HFF-Myc (cell line): Measurements from ENCODE around the gene PDE4D.

Experiments used
- DNase-seq: peaks from one replicate; pipeline ENCODE4 v3.0.0-alpha.2; 2011; ENCODE audit warnings: low read depth; ENCODE audit errors: extremely low read depth
- H3K4me3 ChIP-seq: replicated peaks from 2 replicates; pipeline ENCODE4 v1.5.1; 2011; ENCODE audit warnings: low read depth, mild to moderate bottlenecking, control low read depth, low read length
- CTCF ChIP-seq: IDR thresholded peaks from 2 replicates; pipeline ENCODE4 v1.5.1; 2012; ENCODE audit warnings: mild to moderate bottlenecking, low read depth, low read length, control low read depth; ENCODE audit errors: missing control alignments

Gene PDE4D

GRCh38 chr5:59460368-59461153, 433.0 kb downstream of the PDE4D start:
- H3K4me3 ChIP-seq, result no peak overlapping the region
- TF ChIP-seq CTCF, result no peak
- no peak for DNase-seq

GRCh38 chr5:59458966-59459729, 434.4 kb downstream of the PDE4D start:
- DNase-seq, result no peak
- H3K4me3 ChIP-seq, result no peak overlapping the region
- no peak for TF ChIP-seq CTCF

GRCh38 chr5:59458321-59458720, 435.2 kb downstream of the PDE4D start:
- no peak overlapping the region for H3K4me3 ChIP-seq
- no peak for DNase-seq
- no peak for TF ChIP-seq CTCF

- TF ChIP-seq CTCF, result peak; percentile 43
- no peak for DNase-seq
- no peak overlapping the region for H3K4me3 ChIP-seq
These were observed 443.5 kb downstream of the PDE4D start for GRCh38 chr5:59449905-59450644.

GRCh38 chr5:59446356-59446755, 447.2 kb downstream of the PDE4D start:
- TF ChIP-seq CTCF, result no peak
- H3K4me3 ChIP-seq, result no peak overlapping the region
- DNase-seq, result no peak

GRCh38 chr5:59445741-59446140, 447.8 kb downstream of the PDE4D start:
- DNase-seq, result no peak
- no peak overlapping the region for H3K4me3 ChIP-seq
- TF ChIP-seq CTCF, result no peak
